HepG2 (cell line): ENCODE measurements around the gene SDC4. TPM values are rescaled to one million over a fixed set of nuclear protein-coding genes. Genes with fewer than 3 reads are reported as not detected.
A peak's percentile ranks its signal among the peaks of the same experiment; 100 is the strongest.

ENCODE experiments used
- ARNTL ChIP-seq: sonication (generic); formaldehyde crosslinking; IDR thresholded peaks from 2 replicates; pipeline ENCODE4 v1.4.0; 2020; ENCODE audit warnings: mild to moderate bottlenecking, missing genetic modification reagents
- ATAD3A ChIP-seq: sonication (generic); formaldehyde crosslinking; IDR thresholded peaks from 2 replicates; pipeline ENCODE4 v1.4.0; 2020; ENCODE audit warnings: missing genetic modification reagents
- FOSL2 ChIP-seq: sonication (generic); formaldehyde crosslinking; IDR thresholded peaks from 2 replicates; pipeline ENCODE4 v1.4.0; 2020; ENCODE audit warnings: missing genetic modification reagents
- KLF12 ChIP-seq: sonication (generic); formaldehyde crosslinking; IDR thresholded peaks from 2 replicates; pipeline ENCODE4 v1.4.0; 2020; ENCODE audit warnings: missing genetic modification reagents, borderline replicate concordance
- KLF6 ChIP-seq: IDR thresholded peaks from 2 replicates; pipeline ENCODE4 v1.8.0; 2016; ENCODE audit warnings: missing biosample characterization, missing genetic modification reagents
- MBD4 ChIP-seq: IDR thresholded peaks from 2 replicates; pipeline ENCODE4 v1.6.1; 2012; ENCODE audit warnings: low read length, inconsistent platforms, borderline replicate concordance
- NKX3-1 ChIP-seq: sonication (generic); formaldehyde crosslinking; IDR thresholded peaks from 2 replicates; pipeline ENCODE4 v1.5.0; 2020; ENCODE audit warnings: missing genetic modification reagents
- REL ChIP-seq: sonication (generic); formaldehyde crosslinking; conservative IDR thresholded peaks from 2 replicates; pipeline ENCODE4 v1.8.0; 2022; ENCODE audit warnings: mild to moderate bottlenecking, missing genetic modification reagents, moderate library complexity
- TAF15 ChIP-seq: fragments of 200-400 bp; formaldehyde crosslinking; IDR thresholded peaks from one replicate; pipeline ENCODE4 v1.6.1; 2018; ENCODE audit warnings: mild to moderate bottlenecking, low read depth, low read length; ENCODE audit not compliant: poor library complexity, severe bottlenecking
- THAP7 ChIP-seq: sonication (generic); formaldehyde crosslinking; IDR thresholded peaks from 2 replicates; pipeline ENCODE4 v1.8.1; 2023; ENCODE audit warnings: mild to moderate bottlenecking, missing genetic modification reagents
- UBTF ChIP-seq: sonication (generic); formaldehyde crosslinking; IDR thresholded peaks from 2 replicates; pipeline ENCODE4 v1.4.0; 2020; ENCODE audit warnings: mild to moderate bottlenecking, missing genetic modification reagents
- WIZ ChIP-seq: sonication (generic); formaldehyde crosslinking; IDR thresholded peaks from 2 replicates; pipeline ENCODE4 v1.5.1; 2020; ENCODE audit warnings: mild to moderate bottlenecking, missing genetic modification reagents
- ZFY ChIP-seq: sonication (generic); formaldehyde crosslinking; IDR thresholded peaks from 2 replicates; pipeline ENCODE4 v1.4.0; 2020; ENCODE audit warnings: missing genetic modification reagents
- ZMYM4 ChIP-seq: sonication (generic); formaldehyde crosslinking; IDR thresholded peaks from 2 replicates; pipeline ENCODE4 v1.8.1; 2023; ENCODE audit warnings: mild to moderate bottlenecking, missing genetic modification reagents
- ZNF121 ChIP-seq: sonication (generic); formaldehyde crosslinking; IDR thresholded peaks from 2 replicates; pipeline ENCODE4 v1.5.0; 2020; ENCODE audit warnings: mild to moderate bottlenecking, missing genetic modification reagents
- ZNF549 ChIP-seq: sonication (generic); formaldehyde crosslinking; IDR thresholded peaks from 2 replicates; pipeline ENCODE4 v1.5.0; 2020; ENCODE audit warnings: missing genetic modification reagents
- ZNF746 ChIP-seq: sonication (generic); formaldehyde crosslinking; IDR thresholded peaks from 2 replicates; pipeline ENCODE4 v1.8.0; 2022; ENCODE audit warnings: mild to moderate bottlenecking, missing genetic modification reagents
- polyA plus RNA-seq, 8 experiments: library from polyadenylated mRNA; depleted of rRNA in 3 of 8; stranded (reverse) in 7 of 8; unstranded in 1 of 8; fragments of >200 nt; fragmentation: Illumina TruSeq in 4 of 8; extraction: Trizol in 4 of 8; gene quantifications; 2 replicates each; pipeline versions ENCODE4 v1.2.1 to v1.2.3, GENCODE V29; 2011 to 2016; ENCODE audit warnings: low read depth in 4 of 8, missing spikeins in 1 of 8, mixed read lengths in 1 of 8; ENCODE audit not compliant: insufficient read depth in 1 of 8
- total RNA-seq, 5 experiments: library from RNA; depleted of rRNA; stranded (reverse); fragments of >200 nt; fragmentation: Illumina TruSeq; extraction: Trizol; gene quantifications; 2 replicates each; pipeline ENCODE4 v1.2.3, GENCODE V29; 2016; ENCODE audit warnings: low read depth in 1 of 5
- TF ChIP-seq, protein P1 (sequence below): sonication (generic); formaldehyde crosslinking; IDR thresholded peaks from 2 replicates; pipeline ENCODE4 v1.4.0; 2020; ENCODE audit warnings: missing genetic modification reagents, low read depth, mild to moderate bottlenecking, borderline replicate concordance
- TF ChIP-seq, protein P2 (sequence below): sonication (generic); formaldehyde crosslinking; IDR thresholded peaks from 2 replicates; pipeline ENCODE4 v1.5.0; 2020; ENCODE audit warnings: mild to moderate bottlenecking, missing genetic modification reagents, borderline replicate concordance

SDC4 gene
- total and polyA plus RNA-seq, 2 of the 13 experiments (the other 11 are each of a cell fraction or from before 2014, with no cell fraction given): 49.0 to 65.1 TPM

DNA sequence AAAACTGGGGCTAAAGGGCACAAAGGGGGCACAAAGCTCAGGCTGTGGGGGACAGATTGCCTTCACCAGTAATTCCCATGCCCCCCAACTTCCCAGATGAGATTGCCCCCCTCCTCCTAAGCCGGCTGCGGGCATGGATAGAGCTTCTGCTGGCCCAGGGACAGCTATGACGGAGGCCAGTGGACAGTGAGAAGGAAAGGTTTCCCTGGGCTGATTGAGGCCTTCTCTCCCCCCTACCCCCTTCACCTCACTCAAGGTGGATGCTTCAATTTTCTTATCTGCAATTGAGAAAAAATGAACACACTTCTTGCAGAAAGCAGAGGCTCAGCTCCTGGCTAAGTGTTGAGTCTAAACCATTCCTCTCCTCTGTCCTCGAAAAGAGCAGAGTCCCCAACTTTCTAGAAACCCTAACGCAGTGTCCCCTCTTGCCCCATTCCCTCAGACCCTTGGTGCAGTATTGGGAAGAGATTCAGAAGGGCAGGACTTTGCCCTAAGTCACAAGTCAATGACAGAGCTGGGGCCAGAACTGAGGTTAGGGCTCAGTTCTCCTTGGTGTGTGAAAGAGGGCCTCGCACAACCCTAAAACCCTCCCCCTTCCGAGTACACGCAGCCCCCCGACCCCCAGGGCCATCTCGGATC, 808 bp downstream of the SDC4 start (continued):
- no peak for TF ChIP-seq THAP7 (CRISPR knock-in tag)
- no peak for TF ChIP-seq FOSL2
- TF ChIP-seq UBTF (CRISPR knock-in tag): no peak
- no peak for TF ChIP-seq ZNF121 (CRISPR knock-in tag)
- no peak for TF ChIP-seq ATAD3A (CRISPR knock-in tag)
- TF ChIP-seq ZMYM4: no peak
- 0 out of 2 replicates have a peak, but pooled peaks have one; percentile 22 for TF ChIP-seq ZNF746
- no peak for TF ChIP-seq ARNTL (CRISPR knock-in tag)
- TF ChIP-seq WIZ: no peak
- TF ChIP-seq ZFY (CRISPR knock-in tag): no peak
- no peak for TF ChIP-seq ZNF549 (CRISPR knock-in tag)
- no peak for TF ChIP-seq KLF6
- TF ChIP-seq, protein P1, sequence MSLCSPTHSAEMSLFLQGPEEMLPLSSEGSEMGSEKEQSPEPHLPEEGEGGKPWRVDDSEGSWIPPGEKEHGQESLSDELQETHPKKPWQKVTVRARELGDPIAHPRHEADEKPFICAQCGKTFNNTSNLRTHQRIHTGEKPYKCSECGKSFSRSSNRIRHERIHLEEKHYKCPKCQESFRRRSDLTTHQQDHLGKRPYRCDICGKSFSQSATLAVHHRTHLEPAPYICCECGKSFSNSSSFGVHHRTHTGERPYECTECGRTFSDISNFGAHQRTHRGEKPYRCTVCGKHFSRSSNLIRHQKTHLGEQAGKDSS (CRISPR knock-in tag): no peak
- no peak for TF ChIP-seq REL (CRISPR knock-in tag)
- no peak for TF ChIP-seq KLF12 (CRISPR knock-in tag)
- no peak for TF ChIP-seq TAF15
- TF ChIP-seq, protein P2, sequence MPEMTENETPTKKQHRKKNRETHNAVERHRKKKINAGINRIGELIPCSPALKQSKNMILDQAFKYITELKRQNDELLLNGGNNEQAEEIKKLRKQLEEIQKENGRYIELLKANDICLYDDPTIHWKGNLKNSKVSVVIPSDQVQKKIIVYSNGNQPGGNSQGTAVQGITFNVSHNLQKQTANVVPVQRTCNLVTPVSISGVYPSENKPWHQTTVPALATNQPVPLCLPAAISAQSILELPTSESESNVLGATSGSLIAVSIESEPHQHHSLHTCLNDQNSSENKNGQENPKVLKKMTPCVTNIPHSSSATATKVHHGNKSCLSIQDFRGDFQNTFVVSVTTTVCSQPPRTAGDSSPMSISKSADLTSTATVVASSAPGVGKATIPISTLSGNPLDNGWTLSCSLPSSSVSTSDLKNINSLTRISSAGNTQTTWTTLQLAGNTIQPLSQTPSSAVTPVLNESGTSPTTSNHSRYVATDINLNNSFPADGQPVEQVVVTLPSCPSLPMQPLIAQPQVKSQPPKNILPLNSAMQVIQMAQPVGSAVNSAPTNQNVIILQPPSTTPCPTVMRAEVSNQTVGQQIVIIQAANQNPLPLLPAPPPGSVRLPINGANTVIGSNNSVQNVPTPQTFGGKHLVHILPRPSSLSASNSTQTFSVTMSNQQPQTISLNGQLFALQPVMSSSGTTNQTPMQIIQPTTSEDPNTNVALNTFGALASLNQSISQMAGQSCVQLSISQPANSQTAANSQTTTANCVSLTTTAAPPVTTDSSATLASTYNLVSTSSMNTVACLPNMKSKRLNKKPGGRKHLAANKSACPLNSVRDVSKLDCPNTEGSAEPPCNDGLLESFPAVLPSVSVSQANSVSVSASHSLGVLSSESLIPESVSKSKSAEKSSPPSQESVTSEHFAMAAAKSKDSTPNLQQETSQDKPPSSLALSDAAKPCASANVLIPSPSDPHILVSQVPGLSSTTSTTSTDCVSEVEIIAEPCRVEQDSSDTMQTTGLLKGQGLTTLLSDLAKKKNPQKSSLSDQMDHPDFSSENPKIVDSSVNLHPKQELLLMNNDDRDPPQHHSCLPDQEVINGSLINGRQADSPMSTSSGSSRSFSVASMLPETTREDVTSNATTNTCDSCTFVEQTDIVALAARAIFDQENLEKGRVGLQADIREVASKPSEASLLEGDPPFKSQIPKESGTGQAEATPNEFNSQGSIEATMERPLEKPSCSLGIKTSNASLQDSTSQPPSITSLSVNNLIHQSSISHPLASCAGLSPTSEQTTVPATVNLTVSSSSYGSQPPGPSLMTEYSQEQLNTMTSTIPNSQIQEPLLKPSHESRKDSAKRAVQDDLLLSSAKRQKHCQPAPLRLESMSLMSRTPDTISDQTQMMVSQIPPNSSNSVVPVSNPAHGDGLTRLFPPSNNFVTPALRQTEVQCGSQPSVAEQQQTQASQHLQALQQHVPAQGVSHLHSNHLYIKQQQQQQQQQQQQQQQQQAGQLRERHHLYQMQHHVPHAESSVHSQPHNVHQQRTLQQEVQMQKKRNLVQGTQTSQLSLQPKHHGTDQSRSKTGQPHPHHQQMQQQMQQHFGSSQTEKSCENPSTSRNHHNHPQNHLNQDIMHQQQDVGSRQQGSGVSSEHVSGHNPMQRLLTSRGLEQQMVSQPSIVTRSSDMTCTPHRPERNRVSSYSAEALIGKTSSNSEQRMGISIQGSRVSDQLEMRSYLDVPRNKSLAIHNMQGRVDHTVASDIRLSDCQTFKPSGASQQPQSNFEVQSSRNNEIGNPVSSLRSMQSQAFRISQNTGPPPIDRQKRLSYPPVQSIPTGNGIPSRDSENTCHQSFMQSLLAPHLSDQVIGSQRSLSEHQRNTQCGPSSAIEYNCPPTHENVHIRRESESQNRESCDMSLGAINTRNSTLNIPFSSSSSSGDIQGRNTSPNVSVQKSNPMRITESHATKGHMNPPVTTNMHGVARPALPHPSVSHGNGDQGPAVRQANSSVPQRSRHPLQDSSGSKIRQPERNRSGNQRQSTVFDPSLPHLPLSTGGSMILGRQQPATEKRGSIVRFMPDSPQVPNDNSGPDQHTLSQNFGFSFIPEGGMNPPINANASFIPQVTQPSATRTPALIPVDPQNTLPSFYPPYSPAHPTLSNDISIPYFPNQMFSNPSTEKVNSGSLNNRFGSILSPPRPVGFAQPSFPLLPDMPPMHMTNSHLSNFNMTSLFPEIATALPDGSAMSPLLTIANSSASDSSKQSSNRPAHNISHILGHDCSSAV (CRISPR knock-in tag): no peak
- TF ChIP-seq MBD4: 0 out of 2 replicates have a peak, but pooled peaks have one; percentile 32
- no peak for TF ChIP-seq NKX3-1 (CRISPR knock-in tag)
